ENCODE results near the gene MRPL24. TPM values are rescaled to one million over a fixed set of nuclear protein-coding genes. Genes with fewer than 3 reads are reported as not detected.

The MRPL24 gene
- total and polyA plus RNA-seq, 2 of the 4 experiments (the other 2 are of a cell fraction) = 68.8 to 99.5 TPM

GRCh38 chr1:156742801-156743200 is 1.9 kb upstream of the MRPL24 start:
- H3K18ac ChIP-seq (ENCODE audit: low read depth, low read length) = no peak overlapping the region
- H3K56ac ChIP-seq (ENCODE audit: extremely low read depth, insufficient read depth, low read length) = no peak overlapping the region
- no peak overlapping the region for H2AK9ac ChIP-seq (replicated peaks; ENCODE audit: low read depth, low read length, poor library complexity)
- no peak overlapping the region for H3K4ac ChIP-seq (ENCODE audit: low read depth, low read length)
- dilution Hi-C loops (cut with HindIII; ENCODE audit: low sequenced_read_pairs, unreplicated experiment) = no loop called here
- no peak for TF ChIP-seq CTCF (conservative IDR thresholded peaks at IDR 0.05; ENCODE audit: low read depth, low read length)
- TF ChIP-seq RCOR1 (IDR thresholded peaks at IDR 0.05; ENCODE audit: insufficient replicate concordance, low read length) = no peak
- TF ChIP-seq MXI1 (IDR thresholded peaks at IDR 0.05; ENCODE audit: borderline replicate concordance, low read depth, low read length) = no peak
- no peak for TF ChIP-seq MAFK (IDR thresholded peaks at IDR 0.05; ENCODE audit: low read depth, low read length)
- no peak overlapping the region for H2BK120ac ChIP-seq (ENCODE audit: low read depth, low read length)
- no peak overlapping the region for H3K23ac ChIP-seq (ENCODE audit: low read depth, low read length)
- DNase-seq (no peak), ATAC-seq (ENCODE audit: low read depth) (no peak)
- H4K91ac ChIP-seq (ENCODE audit: insufficient read depth, low read depth, low read length) = no peak overlapping the region
- H2BK5ac ChIP-seq (ENCODE audit: low read depth, low read length, poor library complexity, severe bottlenecking) = no peak overlapping the region
- no peaks in the 10 kb centered on the region for H3K27me3 ChIP-seq (ENCODE audit: control insufficient read depth, insufficient read depth, low read length)
- H3K9me1 ChIP-seq (ENCODE audit: insufficient read depth, low read length) = peaks cover 14% of the 10 kb centered on the region
- in situ Hi-C loops (cut with MboI; ENCODE audit: low sequenced_read_pairs) = no loop called here
- intact Hi-C loops (cut with micrococcal nuclease) = no loop called here
- no peak overlapping the region for H3K14ac ChIP-seq (replicated peaks; ENCODE audit: low read depth, low read length)
- no peak overlapping the region for H3K4me3 ChIP-seq (ENCODE audit: insufficient read depth, low read depth, low read length)
- H3K9ac ChIP-seq (ENCODE audit: low read depth, low read length) = no peak overlapping the region
- H3K79me1 ChIP-seq (ENCODE audit: low read depth in 1 of 2, low read length in 2 of 2) = peaks cover 10 to 74% of the 10 kb centered on the region in 2 experiments; a peak in 3 of 4 replicates
- BruUV-seq (replicated peaks) = no TSS peak
- H3K4me1 ChIP-seq (ENCODE audit: control insufficient read depth, insufficient read depth, low read length) = peaks cover 12% of the 10 kb centered on the region
- no peak overlapping the region for H2AFZ ChIP-seq (replicated peaks; ENCODE audit: low read length, poor library complexity)
- WGBS, 2 experiments (ENCODE audit: extremely low coverage in 2 of 2, insufficient read length in 1 of 2) = 100% methylated on average over 1 of the region's 4 CpGs; no CpG with 5 or more reads in 1 of the 2 experiments
- H3K36me3 ChIP-seq (ENCODE audit: control insufficient read depth, insufficient read depth, low read length) = peaks cover 28% of the 10 kb centered on the region
- ChIA-PET CTCF (interaction anchor here (1.7 kb wide), 1 partner anchor 17 kb away, joined by 4 read pairs; no protein-coding TSS in a partner anchor), POLR2A (ENCODE audit: unreplicated experiment) (no interaction called here)
- no peak overlapping the region for H4K5ac ChIP-seq (ENCODE audit: low read depth, low read length)
- no peak overlapping the region for H4K8ac ChIP-seq (ENCODE audit: low read depth in 2 of 2, low read length in 2 of 2)
- H3K27ac ChIP-seq (ENCODE audit: insufficient read depth, low read length) = no peak overlapping the region
- H2AK5ac ChIP-seq (ENCODE audit: low read depth, low read length) = no peak overlapping the region
- no peak overlapping the region for H2BK20ac ChIP-seq (ENCODE audit: low read depth, low read length)
- H4K20me1 ChIP-seq (ENCODE audit: insufficient read depth, low read length) = 0 out of 2 replicates have a peak, but pooled peaks cover 11% of the 10 kb centered on the region
- no peak overlapping the region for H2BK15ac ChIP-seq (ENCODE audit: low read depth, low read length)
- no peaks in the 10 kb centered on the region for H3K9me3 ChIP-seq (ENCODE audit: control insufficient read depth, insufficient read depth, low read length)
- H3K4me2 ChIP-seq (ENCODE audit: low read depth, low read length) = no peak overlapping the region

Data from IMR-90 (cell line).